ENCODE measurements around the gene PKIB.

The PKIB gene

GRCh38 chr6:122758927-122759334, 148.7 kb downstream of the PKIB start:
- H3K27ac ChIP-seq: no peak overlapping the region
- no peak for TF ChIP-seq ZFX (IDR thresholded peaks at IDR 0.05)
- TF ChIP-seq, protein P1, sequence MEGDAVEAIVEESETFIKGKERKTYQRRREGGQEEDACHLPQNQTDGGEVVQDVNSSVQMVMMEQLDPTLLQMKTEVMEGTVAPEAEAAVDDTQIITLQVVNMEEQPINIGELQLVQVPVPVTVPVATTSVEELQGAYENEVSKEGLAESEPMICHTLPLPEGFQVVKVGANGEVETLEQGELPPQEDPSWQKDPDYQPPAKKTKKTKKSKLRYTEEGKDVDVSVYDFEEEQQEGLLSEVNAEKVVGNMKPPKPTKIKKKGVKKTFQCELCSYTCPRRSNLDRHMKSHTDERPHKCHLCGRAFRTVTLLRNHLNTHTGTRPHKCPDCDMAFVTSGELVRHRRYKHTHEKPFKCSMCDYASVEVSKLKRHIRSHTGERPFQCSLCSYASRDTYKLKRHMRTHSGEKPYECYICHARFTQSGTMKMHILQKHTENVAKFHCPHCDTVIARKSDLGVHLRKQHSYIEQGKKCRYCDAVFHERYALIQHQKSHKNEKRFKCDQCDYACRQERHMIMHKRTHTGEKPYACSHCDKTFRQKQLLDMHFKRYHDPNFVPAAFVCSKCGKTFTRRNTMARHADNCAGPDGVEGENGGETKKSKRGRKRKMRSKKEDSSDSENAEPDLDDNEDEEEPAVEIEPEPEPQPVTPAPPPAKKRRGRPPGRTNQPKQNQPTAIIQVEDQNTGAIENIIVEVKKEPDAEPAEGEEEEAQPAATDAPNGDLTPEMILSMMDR (conservative IDR thresholded peaks at IDR 0.05): no peak

DNA sequence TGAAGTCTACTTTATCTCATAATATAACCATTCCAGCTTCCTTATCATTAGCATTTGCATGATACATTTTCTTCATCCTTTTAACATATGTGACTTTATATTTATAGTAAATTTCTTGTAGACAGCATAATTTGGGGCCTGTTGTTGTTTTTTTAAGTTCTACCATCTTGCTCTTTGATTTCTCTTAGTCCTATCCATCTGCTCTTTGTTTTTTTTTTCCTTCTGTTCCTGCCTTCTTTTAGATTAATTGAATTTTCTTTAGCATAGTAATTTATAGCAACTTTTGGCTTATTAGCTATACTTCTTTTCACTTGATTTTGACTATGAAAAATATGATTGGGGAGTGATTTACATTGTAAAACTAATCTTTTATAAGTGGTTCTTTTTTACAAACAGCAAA, 150.1 kb downstream of the PKIB start:
- H3K27ac ChIP-seq: no peak overlapping the region
- no peak for TF ChIP-seq ZFX (IDR thresholded peaks at IDR 0.05)
- TF ChIP-seq, protein P1 (conservative IDR thresholded peaks at IDR 0.05): no peak

- no peak for TF ChIP-seq ZFX (IDR thresholded peaks at IDR 0.05)
- TF ChIP-seq, protein P1 (conservative IDR thresholded peaks at IDR 0.05): no peak
- H3K27ac ChIP-seq: no peak overlapping the region
Measured at GRCh38 chr6:122766256-122766655, 156.1 kb downstream of the PKIB start.

GRCh38 chr6:122770835-122771601, 160.8 kb downstream of the PKIB start:
- TF ChIP-seq, protein P1 (conservative IDR thresholded peaks at IDR 0.05): peak; percentile 51
- TF ChIP-seq ZFX (IDR thresholded peaks at IDR 0.05): no peak
- peak overlapping the region; percentile 64; the same call in 1 of the 2 replicates for H3K27ac ChIP-seq

- H3K27ac ChIP-seq: peak overlapping the region; percentile 77
Measured at GRCh38 chr6:122772724-122773415, 162.7 kb downstream of the PKIB start.

More at GRCh38 chr6:122772724-122773415, 162.7 kb downstream of the PKIB start:
- TF ChIP-seq, protein P1 (conservative IDR thresholded peaks at IDR 0.05): peak; percentile 20
- TF ChIP-seq ZFX (IDR thresholded peaks at IDR 0.05): no peak
